Hematopoietic multipotent progenitor cell treated with erythropoietin and hydrocortisone succinate and interleukin-3 and kit ligand, for 15 days (in vitro differentiated cells): ENCODE results near the gene RAP2A.

Experiments
- DNase-seq: peaks from one replicate; pipeline ENCODE4 v3.0.0-alpha.2; 2015; ENCODE audit warnings: low spot score

Gene RAP2A

DNA sequence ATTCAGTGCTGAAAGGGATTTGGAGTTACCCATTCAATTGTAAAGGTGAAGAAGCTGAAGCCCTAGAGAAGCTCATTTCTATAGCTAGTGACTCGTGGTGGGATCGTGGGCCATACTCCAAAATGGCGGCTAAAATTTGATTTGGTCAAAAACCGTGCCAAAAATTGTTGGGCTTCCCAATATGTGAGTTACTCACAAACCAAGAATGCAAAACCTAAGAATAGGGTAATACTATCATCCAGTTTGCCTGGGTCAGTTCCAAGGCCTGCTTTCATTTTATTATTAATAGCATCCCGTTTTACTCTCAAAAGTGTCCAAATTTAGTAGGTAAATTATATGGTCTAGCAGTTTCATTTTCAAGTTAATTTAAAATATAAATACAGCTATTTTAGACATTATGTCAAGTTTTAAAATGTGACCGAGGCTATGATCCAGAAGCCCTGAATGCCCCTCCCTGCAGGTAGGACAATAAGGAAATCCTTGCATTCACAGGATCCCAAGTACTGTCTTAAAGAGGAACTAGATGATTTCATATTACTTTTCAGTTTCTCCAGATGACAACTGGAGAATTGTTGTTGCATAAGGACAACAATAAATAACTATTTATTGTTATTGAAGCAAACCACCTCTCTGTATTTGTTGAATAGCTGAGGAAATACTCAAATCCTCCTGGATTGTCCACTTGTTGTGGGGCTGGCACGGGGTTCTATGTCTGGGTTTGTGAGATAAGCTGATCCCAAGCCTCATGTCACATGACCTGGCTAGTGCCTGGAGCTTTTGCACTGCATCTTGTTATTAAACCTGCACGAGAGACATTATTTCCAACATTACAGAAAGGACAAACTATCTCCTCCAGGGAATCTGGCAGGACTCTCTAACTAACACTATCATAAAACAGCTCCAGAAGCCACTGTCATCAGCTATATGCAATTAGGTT lies 11.6 kb upstream of the RAP2A start:
- no peak for DNase-seq

DNA sequence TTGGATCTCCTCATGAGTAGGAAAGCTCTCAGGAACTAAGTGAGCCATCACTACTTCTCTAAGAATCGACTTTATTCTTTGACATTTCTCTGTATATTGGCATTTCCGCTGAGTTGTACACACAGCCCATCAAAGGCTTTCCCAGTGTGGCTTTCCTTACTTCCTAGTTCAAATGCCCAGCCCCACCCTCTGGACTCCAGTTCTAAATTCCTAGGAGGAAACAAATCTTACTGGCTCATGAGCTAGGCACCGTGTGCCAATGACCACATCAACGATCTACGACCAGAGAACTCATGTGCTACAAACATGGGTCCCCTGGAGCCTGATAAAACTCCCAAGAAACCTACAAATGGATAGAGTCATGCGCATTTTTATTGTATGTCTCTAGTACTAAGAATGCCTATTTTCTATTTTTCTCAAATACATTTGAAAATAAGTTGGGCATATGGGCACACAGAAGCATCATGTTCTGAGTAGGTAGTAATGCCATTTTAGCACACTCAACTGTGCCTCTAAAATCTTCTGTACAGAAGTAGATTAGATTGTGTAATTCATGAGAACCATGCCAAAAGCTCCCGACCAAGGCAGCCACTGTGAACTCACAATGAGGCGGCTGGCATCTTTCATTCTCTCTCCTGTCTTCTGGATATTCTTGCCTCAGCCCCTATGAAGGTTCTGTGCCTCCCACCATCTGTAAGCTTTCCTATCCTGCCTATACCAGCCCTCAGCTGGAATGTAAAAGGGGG lies 10.5 kb upstream of the RAP2A start:
- no peak for DNase-seq

DNA sequence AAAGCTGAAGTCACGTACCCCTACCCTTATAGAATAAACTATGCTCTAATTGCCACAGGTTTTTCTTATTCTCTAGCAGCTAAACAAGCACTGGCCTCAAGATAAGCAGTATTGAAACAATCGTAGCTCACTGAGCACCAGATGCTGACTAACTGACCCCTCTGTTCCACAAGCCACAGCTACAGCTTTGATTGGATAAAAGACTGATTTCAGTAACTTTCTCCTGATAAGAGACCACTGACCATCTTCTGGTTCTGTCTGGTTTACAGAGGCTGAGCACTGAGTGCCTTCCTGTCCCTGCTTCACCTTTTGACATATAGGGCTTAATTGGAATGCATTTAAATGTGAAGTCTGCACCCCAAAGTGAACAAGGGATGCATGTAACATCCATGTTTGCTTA lies 8.4 kb upstream of the RAP2A start:
- no peak for DNase-seq

DNA sequence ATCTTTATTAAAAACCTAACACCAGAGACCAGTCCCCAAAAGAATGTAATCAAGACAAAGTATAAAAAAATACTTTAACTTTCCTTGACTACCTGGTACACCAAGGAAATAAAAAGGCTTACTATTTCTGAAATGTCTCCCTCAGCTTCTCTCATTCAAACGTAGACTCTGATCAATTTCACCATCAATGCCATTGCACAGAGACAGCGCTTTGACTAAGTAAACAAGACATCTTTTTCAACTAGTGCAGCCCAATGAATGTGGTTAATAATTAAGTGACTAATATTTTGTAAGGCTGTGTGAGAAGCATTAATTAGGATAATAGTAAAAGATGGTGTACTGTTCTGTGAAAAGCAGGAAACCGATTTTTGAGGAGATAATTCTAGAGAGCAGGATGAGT lies 7.3 kb upstream of the RAP2A start:
- DNase-seq: no peak

DNA sequence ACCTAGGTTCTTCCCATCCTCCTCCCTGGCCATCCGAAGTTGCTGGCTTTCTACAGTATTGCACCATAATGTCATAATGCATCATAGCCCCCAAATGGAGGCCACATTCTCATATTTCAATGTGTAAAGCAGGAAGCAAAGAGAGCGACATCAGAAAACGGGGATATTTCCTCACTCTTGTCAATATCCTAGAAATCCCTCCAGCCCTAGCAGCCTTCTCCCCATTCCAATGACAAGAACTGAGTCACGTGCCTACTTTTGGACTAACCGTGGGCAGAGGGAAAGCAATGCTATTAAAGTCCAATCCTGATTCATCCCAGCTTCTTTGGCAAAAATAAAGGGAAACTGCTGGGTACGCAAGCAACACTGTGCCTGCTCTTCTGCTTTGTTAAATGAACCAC lies 4.3 kb upstream of the RAP2A start:
- DNase-seq: no peak

DNA sequence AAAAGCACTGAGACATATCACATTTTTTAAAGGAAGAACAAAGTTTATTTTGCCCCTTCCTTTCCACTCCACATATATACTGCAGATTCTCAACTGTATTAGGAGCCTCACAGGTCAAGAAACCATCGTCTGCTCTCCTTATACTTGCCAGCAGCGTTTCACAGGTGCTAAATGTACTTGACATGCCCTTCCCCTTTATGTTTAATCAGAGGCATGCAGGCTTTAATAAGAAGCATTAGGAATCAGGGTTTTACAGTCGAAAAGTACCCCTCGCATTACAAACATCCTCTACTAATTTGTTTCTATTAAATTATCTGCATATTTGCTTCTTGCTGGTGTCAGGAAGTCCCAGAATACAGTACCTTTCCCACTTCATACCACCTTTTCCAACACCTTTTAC lies 3.7 kb upstream of the RAP2A start:
- no peak for DNase-seq

DNA sequence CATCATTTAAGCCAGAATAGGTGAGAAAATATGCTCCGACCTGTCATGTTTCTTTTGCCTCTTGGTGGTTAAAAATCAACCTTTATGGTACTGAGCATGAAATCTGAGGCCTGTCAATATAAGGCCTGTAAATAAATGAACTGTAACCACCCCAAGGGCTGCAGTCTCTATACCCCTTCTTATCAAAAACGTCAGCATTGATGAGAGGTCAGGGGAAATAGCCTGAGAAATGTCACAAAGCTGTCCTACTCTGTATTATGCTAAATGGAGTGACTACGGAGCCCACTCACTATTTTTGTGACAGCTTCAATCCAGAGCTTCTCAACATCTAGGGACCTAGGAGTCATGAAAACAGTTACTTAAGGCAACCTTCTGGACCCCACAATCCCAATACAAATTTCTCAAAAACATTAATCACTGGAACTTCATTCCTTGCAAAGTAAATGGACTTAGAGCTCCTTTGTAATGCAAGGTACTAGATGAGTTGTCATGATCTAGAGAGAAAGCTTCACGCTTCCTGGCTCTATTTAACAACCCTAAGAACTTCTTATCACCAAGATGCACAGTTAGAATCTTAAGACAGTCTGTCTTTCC lies 2.7 kb upstream of the RAP2A start:
- DNase-seq: no peak

DNA sequence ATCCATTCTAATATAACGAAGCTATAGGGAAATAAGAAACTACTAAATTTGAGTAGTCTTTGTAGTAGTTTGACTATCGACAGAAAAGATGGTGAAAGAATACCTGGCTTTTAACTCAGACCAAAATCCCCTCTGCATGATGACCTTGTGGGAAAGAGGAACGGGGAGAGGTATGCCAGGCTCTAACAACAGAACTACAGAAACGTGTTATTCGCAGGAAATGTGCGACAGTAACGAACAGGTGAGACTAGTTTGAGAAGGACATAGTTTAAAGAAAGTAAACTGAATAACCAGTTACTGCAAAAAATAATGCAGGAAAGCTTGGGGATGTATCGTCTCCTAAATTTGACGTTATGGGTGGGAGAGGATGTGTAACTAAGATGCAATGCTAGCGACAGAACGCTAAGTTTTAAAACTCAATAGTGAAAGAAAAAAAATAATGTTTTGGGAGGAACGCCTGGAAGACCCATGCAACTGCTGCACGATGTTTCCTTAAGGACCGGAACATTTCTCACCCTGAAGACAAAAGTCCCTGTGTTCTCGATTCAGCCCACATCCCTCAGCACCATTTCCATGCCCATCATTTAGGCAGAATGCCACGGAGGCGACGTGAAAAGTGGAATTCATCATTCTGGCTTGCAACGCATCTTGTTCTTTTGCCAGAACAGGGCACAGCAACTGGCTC lies 1.6 kb upstream of the RAP2A start:
- DNase-seq: no peak

DNA sequence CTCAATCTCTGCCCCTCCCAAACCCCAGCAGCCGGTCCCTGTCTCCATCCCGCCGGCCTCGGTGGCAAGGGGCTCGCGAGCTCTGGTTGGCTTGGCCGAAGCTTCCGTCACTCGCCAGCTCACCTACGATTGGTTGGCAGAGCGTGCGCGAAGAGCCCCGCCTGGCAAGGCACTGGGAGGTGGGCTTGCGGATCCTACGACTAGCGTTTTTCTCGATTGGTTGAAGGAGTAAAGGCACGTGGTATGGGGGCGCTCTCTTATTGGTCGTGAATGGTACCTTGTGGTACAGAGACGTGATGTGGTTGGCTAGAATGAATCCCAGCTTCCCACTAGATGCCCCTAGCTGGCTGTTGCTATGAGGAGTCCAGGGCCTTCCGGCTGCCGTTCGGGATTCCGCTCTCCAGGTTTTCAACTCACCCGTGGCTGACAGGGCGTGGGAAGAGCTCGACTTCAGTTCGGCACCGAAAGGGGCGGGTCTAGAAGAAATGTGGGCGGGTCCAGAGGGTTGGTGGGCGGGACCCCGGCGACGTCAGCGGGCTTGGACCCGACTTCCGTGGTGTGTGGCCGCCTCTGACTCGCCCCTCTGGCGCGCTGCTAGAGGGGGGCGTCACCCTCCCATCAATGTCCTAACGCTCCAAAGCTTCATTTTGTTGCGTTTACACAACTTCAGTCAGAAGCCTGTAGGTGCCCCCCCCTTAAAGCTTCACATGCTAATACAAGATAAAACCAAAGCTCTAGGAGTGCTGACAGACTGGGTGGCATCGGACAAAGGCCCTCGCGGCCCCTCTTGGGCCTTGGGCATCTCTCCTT lies 847 bp upstream of the RAP2A start:
- peak; percentile 96 for DNase-seq

DNA sequence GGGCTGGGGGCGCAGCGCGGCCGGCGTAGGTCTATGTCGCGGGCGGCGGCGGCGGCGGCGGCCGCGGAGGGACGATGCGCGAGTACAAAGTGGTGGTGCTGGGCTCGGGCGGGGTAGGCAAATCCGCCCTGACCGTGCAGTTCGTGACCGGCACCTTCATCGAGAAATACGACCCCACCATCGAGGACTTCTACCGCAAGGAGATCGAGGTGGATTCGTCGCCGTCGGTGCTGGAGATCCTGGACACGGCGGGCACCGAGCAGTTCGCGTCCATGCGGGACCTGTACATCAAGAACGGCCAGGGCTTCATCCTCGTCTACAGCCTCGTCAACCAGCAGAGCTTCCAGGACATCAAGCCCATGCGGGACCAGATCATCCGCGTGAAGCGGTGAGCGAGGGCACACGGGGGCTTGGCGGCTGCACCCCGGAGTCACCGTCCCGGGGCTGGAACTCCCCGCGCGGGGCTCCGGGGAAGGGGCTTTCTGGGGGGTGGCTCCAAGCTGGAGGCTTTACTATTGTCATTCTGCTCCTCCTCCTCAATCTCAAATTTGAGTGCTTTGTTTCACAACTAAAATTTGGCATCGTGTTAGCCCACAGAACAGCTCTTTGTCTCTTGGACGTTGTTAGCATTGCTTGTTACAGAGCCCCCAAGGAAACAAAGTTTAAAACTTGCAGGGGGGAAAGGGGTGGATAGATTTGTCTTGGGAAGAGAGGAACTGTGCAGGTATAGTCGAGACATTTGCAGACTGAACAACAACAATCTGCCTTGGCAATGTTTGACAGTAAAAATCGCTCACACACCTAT lies 630 bp downstream of the RAP2A start:
- DNase-seq: peak; percentile 39

DNA sequence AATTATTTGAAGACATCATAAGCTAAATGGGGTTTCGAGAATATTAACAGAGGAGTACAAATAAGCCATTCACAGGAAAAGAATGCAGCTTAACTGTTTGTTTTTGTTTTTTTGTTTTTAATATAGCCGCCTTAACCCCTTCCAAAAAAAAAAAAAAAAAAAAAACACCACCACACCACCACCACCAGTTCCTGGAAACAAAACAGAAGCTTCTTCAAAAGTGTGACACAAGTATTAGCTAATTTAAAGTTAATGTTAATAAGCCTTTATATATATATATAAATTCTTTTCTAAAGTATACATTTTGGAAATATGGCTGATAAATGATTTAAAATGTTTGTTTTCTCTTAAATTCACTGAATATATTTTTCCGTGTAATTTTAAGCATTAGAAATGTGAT lies 1.4 kb downstream of the RAP2A start:
- DNase-seq: peak; percentile 7

DNA sequence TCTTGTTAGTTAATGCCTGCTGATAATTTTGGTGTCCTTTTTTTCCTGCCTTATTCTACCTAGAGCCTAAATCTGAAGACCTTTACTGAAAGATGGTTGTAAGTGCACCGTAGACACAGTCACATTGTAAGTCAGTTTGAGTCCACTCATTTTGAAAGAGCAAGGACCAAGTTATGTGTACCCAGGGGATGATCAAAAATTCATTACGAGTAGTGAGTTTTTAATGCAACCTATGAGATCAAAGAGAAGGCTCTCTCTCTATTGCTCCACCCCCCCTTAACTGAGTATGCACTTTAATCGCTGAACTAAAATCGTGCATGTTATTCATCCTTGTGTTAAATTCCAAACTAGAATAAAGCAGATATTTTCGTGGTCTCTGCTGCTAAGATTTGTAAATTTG lies 1.8 kb downstream of the RAP2A start:
- peak; percentile 23 for DNase-seq

DNA sequence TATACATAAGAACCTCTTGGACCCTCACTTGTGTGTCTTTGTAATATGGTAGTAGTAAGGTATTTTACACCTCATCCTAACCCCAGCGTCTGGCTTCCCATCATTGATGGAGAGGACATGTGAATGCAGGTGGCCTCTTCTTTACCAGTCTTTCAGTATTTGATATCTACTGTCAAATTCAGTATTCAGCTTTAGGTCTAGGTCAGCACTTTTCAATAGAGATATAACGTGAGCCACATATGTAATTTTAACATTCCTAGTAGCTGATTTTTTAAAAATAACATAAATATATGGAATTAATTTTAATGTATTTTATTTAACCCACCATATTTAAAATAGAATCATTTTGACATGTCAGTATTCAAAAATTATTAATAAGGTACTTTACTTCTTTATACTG lies 2.9 kb downstream of the RAP2A start:
- DNase-seq: no peak

DNA sequence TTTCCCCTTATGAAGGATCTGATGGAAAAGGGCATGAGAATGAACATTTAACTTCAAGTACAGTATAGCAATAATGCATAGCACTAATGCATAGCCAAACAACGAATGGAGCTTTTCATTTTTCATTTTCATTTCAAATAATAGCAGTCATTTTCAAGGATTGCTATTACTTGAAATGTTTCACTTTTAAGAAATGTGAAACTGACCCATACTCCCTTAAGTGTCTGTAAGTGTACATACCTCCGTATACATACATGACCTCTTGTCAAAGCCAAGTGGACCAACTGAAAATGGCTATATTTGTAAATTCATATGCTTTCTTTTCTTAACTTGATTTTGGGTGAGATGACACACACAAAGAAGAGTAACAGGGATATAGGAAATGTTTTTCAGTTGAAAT lies 3.8 kb downstream of the RAP2A start:
- no peak for DNase-seq

DNA sequence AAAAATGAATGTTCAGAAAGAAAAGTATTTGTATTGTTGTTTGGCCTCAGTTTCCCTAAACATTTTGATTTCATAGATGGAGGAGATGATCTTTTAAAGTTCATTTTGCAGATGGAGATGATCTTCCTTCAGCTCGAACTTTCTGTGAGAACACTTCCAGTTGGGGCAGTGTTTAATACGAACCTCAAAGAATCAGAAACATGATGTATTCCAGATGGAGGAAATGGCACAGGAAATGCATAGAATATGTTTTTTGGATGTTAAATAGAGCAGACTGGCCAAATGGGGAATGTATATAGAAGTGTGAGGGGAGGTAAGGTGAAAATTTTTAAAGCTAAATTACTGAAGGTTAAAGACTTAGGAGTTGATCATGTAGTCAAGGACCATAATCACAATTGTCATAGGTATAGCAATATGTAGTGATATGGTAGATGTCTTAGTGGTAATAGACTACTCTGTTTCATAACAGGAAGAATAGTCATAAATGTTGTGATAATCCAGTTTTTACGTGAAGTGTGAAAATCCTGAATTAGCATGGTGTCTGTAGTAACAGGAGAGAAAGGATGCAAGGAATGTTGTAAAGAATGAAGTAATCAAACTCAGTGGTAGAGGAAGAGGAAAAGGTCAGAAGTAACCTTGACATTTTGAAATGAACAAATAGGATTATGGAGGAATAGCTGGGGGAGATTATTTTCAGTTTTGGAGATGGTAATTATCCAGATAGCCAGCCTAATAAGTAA lies 5.1 kb downstream of the RAP2A start:
- DNase-seq: no peak

DNA sequence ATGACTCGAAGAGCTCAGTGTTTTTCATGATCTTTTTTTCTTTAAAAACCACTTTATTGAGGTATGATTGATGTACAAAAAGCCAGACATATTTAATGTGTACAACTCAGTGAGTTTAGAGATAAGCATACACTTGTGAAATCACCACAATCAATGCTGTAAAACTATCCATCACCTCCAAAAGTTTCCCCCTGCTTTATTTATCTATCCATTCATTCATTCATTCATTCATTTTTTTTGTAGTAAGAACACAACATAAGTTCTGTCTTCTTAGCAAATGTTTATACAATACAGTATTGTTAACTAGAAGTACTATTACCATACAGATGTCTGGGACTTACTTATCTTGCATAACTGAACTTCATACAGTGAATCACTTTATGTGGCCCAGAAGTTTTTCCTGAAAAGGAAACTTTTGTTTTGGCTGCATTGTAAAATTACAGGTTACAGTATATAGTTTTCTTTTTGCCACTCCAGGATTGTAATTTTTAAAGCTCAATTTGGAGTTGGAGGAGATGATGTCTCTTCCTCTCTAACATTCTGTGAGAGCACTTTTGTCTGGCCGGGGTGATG lies 6.7 kb downstream of the RAP2A start:
- DNase-seq: no peak

DNA sequence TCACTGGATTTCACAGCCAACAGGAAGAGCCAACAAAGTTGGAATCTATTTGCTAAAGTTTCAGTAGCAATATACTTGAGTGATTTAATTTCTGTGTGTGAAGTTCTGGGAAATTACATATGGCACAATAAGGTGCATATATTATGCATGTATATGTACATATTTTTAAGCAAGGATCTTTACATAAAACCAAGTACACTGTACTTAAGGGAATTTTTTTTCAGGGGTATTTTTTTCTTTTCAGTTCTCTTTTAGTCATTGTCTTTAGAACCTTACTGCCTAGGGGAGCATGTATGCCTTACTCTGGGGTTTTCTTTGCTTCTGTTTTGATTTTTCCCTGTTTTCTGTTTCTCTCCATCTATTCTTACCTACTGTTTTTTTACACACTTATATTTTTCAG lies 7.4 kb downstream of the RAP2A start:
- no peak for DNase-seq

DNA sequence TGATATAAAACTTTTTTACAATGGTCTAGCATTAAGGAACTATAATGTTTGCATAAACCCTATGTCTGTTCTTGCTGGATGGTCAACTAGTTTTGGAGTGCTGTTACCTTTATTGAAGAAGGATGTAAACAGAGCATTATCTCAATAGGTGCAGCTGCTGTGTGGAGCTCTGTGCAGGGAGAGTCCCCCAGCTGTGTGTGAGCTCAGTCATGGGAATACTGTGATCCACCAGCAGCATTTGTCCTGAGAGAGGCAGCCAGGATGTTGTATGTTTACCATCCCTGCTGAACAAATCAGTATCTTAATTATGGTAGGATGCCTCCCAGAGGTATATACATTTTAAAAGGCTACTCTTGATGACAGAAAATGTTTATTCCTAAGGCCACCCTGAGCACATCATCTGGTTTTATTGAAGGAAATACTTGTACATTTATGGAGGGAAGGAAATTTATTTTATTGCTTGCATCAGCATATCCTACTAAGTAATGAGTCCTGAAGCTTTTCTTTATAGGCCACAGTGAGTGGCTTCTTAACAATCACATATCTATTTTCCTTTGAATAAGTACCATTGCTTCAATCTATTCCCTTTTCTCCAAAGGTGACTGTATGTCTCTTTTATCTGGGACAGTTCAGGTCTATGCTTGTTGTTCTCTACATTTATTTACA lies 11.7 kb downstream of the RAP2A start:
- no peak for DNase-seq

DNA sequence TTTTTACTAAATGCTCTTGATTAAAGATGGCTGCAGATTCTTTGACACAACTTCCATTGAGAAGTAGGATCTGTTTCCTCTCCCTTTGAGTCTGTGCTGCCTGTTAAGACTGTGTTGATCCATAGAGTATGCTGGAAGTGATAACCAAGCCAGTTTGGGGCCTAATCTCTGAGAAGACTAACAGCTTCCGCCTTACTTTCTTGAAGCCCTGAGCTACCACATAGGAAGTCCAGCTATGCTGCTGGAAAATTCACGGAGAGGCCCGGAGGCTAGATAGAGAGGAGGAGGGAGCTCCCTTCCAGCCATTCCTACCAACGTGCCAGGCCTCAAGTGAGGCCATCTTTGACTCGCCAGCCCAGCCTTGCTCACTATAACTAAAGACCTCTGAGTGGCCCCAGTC lies 12.5 kb downstream of the RAP2A start:
- no peak for DNase-seq
